Psoas muscle (tissue), 8 donors: Measurements from ENCODE around the gene TTR. TPM values are rescaled to one million over a fixed set of nuclear protein-coding genes. Genes with fewer than 3 reads are reported as not detected.

Experiments used
- ATAC-seq, 4 donors: fragments of 200-7000 bp; cut with Tn5 transposase; one replicate each; pipeline ENCODE4 v1.9.1; 2020; ENCODE audit warnings: moderate library complexity in 3 of 4, mild to moderate bottlenecking in 2 of 4
- DNase-seq, 2 donors: peaks; one replicate each; pipeline ENCODE4 v3.0.0-alpha.2; 2020
- H3K27ac ChIP-seq: fragments of 200-600 bp; one replicate; pipeline ENCODE4 v1.8.0; 2022
- H3K27me3 ChIP-seq, 3 donors: fragments of 200-600 bp in 1 of 3; one replicate each; pipeline versions ENCODE4 v1.6.1 to v1.8.0; 2013 to 2022; ENCODE audit warnings: low read length in 2 of 3, mild to moderate bottlenecking in 2 of 3, moderate library complexity in 1 of 3; ENCODE audit not compliant: insufficient read depth in 3 of 3
- H3K36me3 ChIP-seq, 2 donors: fragments of 200-600 bp in 1 of 2; one replicate each; pipeline versions ENCODE4 v1.6.1 to v1.8.0; 2013 to 2022; ENCODE audit warnings: low read depth in 1 of 2, mild to moderate bottlenecking in 1 of 2, moderate library complexity in 1 of 2; ENCODE audit not compliant: insufficient read depth in 1 of 2
- H3K4me1 ChIP-seq: fragments of 200-600 bp; one replicate; pipeline ENCODE4 v1.8.0; 2022
- H3K4me3 ChIP-seq: fragments of 200-600 bp; one replicate; pipeline ENCODE4 v1.8.0; 2022; ENCODE audit warnings: mild to moderate bottlenecking
- H3K9me3 ChIP-seq: fragments of 200-600 bp; one replicate; pipeline ENCODE4 v1.8.0; 2022
- WGBS, 3 donors: extraction: QIAGEN DNeasy Blood & Tissue Kit; methylation state at CpG; one replicate each; pipeline versions ENCODE4 v1.1.6 to v1.1.7; 2013; 5-methylcytosine and 5-hydroxymethylcytosine counted together
- intact Hi-C, 2 donors: fragments of 100-400 bp; cut with DNase I; formaldehyde crosslinking; loops; one replicate each; pipeline versions ENCODE4 v1.11.0 to v1.14.2; 2022
- polyA plus RNA-seq, 3 donors: library from polyadenylated mRNA; stranded (reverse); fragments of 200-250 nt; gene quantifications; one replicate each; pipeline ENCODE4 v1.2.3, GENCODE V29; 2013
- total RNA-seq, 4 donors: library from RNA; stranded (reverse); fragmentation: NEBNext Ultra II Directional in 2 of 4; extraction: Animal tissue kit (Norgen Biotek cat#: 25700) in 2 of 4; gene quantifications; one replicate each; pipeline versions ENCODE4 v1.2.1 to v1.2.4, GENCODE V29; 2021 to 2023
- TF ChIP-seq, protein P1 (sequence below): fragments of 200-600 bp; IDR thresholded peaks from one replicate; pipeline ENCODE4 v1.8.0; 2022; ENCODE audit warnings: antibody characterized with exemption
- donor health status: healthy with polysubstance abuse.
- donor health status: DM: no; HTN: no; CAD: no; lungs with moderate emphysema.
- donor health status: Bipolar disorder and iron deficiency.
- donor health status: healthy.
- donor health status: DM: yes; HTN: yes; CAD: no.
- donor health status: DM: no; HTN: no; CAD: no.
- donor health status: DM: no; HTN: no; CAD: no.
- donor health status: DM: yes; HTN: yes; CAD: no.

The TTR gene
- total and polyA plus RNA-seq, 7 donors, result 0.21 to 0.25 TPM; not detected in 5

GRCh38 chr18:31606265-31606664 is 14.6 kb downstream of the TTR start:
- DNase-seq (no peak), ATAC-seq (no peak)
- TF ChIP-seq, protein P1, sequence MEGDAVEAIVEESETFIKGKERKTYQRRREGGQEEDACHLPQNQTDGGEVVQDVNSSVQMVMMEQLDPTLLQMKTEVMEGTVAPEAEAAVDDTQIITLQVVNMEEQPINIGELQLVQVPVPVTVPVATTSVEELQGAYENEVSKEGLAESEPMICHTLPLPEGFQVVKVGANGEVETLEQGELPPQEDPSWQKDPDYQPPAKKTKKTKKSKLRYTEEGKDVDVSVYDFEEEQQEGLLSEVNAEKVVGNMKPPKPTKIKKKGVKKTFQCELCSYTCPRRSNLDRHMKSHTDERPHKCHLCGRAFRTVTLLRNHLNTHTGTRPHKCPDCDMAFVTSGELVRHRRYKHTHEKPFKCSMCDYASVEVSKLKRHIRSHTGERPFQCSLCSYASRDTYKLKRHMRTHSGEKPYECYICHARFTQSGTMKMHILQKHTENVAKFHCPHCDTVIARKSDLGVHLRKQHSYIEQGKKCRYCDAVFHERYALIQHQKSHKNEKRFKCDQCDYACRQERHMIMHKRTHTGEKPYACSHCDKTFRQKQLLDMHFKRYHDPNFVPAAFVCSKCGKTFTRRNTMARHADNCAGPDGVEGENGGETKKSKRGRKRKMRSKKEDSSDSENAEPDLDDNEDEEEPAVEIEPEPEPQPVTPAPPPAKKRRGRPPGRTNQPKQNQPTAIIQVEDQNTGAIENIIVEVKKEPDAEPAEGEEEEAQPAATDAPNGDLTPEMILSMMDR, result no peak
- 75 to 91% (median 85%) methylated on average over 2 of the region's 2 CpGs for WGBS, 3 donors
- Histone ChIP-seq H3K4me3 (no peak overlapping the region), H3K9me3 (no peaks in the 10 kb centered on the region), H3K27ac (no peak overlapping the region), H3K27me3 (peaks cover 0 to 3% (median 0%) of the 10 kb centered on the region in 3 donors), H3K4me1 (peaks cover 2% of the 10 kb centered on the region), H3K36me3 (no peaks in the 10 kb centered on the region)
- intact Hi-C loops, result no loop called here

DNA sequence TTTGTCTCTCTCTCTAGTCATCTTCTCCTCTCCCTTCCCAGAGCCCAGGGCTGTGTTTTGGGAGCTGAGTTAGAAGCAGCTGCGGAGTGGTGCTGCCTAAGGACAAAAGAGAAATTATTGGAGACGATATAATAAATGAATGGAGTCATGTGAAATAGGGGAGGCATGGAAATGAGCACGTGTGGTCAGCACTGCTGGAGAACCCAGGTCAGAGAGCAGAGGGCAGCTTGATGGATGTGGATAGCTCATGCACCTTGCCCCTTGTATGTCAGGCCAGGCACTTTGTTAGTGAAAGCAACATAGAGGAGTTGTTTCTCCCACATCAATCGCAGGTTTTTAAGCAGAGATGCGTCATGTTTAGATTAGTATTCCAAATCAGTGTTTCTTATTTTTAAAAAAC is 15.7 kb downstream of the TTR start:
- Histone ChIP-seq H3K4me3 (no peak overlapping the region), H3K27ac (no peak overlapping the region), H3K4me1 (peaks cover 13% of the 10 kb centered on the region), H3K36me3 (no peaks in the 10 kb centered on the region), H3K9me3 (no peaks in the 10 kb centered on the region), H3K27me3 (peaks cover 0 to 3% (median 0%) of the 10 kb centered on the region in 3 donors)
- WGBS, 3 donors, result 51 to 68% (median 55%) methylated on average over 5 of the region's 5 CpGs
- intact Hi-C loops, result no loop called here
- ATAC-seq (no peak), DNase-seq (no peak)
- TF ChIP-seq, protein P1, result no peak

- 55 to 74% (median 62%) methylated on average over 2 of the region's 2 CpGs for WGBS, 3 donors
- Histone ChIP-seq H3K27me3 (no peaks in the 10 kb centered on the region), H3K27ac (no peak overlapping the region), H3K36me3 (no peaks in the 10 kb centered on the region), H3K9me3 (no peaks in the 10 kb centered on the region), H3K4me1 (peaks cover 25% of the 10 kb centered on the region), H3K4me3 (no peak overlapping the region)
- DNase-seq, result no peak
- ATAC-seq, result no peak
- TF ChIP-seq, protein P1, result no peak
- intact Hi-C loops, result no loop called here
Measured at GRCh38 chr18:31609886-31610285, 18.2 kb downstream of the TTR start.

GRCh38 chr18:31610286-31611205 is 18.9 kb downstream of the TTR start:
- no peak overlapping the region for H3K4me3 ChIP-seq
- H3K4me1 ChIP-seq, result peaks cover 25% of the 10 kb centered on the region
- DNase-seq (no peak), ATAC-seq (peak; percentile 82 to 90 (median 87))
- intact Hi-C loops, result no loop called here
- 20 to 30% (median 25%) methylated on average over 8 of the region's 8 CpGs for WGBS, 3 donors
- TF ChIP-seq, protein P1, result peak; percentile 29
- H3K9me3 ChIP-seq, result no peaks in the 10 kb centered on the region
- no peaks in the 10 kb centered on the region for H3K36me3 ChIP-seq
- H3K27ac ChIP-seq, result no peak overlapping the region
- H3K27me3 ChIP-seq, result no peaks in the 10 kb centered on the region
